ENCODE data around the gene KLK6.
"Not testable (repeated sequence)": the region's sequence is repeated elsewhere in the genome, so short reads cannot be mapped to it uniquely, and the experiment has no call there.

The KLK6 gene

GRCh38 chr19:50984416-50984815 lies 15.0 kb upstream of the KLK6 start:
- not testable (repeated sequence) for DNase-seq

- no peak for DNase-seq
Measured at GRCh38 chr19:50983625-50984292, 14.4 kb upstream of the KLK6 start, which contains the start of gene KLK7. Gene KLK7, minus strand, starts transcription at chr19:50983917. Its CDS starts 1,518 bp downstream, at chr19:50982399.

GRCh38 chr19:50982186-50982585 lies 12.8 kb upstream of the KLK6 start:
- no peak for DNase-seq

- DNase-seq, result no peak
Measured at GRCh38 chr19:50981587-50982146, 12.3 kb upstream of the KLK6 start.

GRCh38 chr19:50980208-50980607 lies 10.8 kb upstream of the KLK6 start:
- DNase-seq, result no peak

- DNase-seq, result no peak
Measured at GRCh38 chr19:50979758-50980157, 10.4 kb upstream of the KLK6 start.

GRCh38 chr19:50978772-50979390 lies 9.5 kb upstream of the KLK6 start:
- DNase-seq, result no peak

GRCh38 chr19:50977626-50978025 lies 8.2 kb upstream of the KLK6 start:
- DNase-seq, result no peak

- no peak for DNase-seq
Measured at GRCh38 chr19:50975766-50976165, 6.4 kb upstream of the KLK6 start.

GRCh38 chr19:50974702-50975556 lies 5.5 kb upstream of the KLK6 start:
- DNase-seq, result no peak

- DNase-seq, result no peak
Measured at GRCh38 chr19:50972795-50973376, 3.5 kb upstream of the KLK6 start.

- DNase-seq, result not testable (repeated sequence)
Measured at GRCh38 chr19:50969810-50970209, 419 bp upstream of the KLK6 start.

GRCh38 chr19:50968716-50969412 lies 527 bp downstream of the KLK6 start:
- DNase-seq, result no peak

GRCh38 chr19:50967929-50968715 lies 1.3 kb downstream of the KLK6 start:
- DNase-seq, result no peak

- DNase-seq, result no peak
Measured at GRCh38 chr19:50964266-50964665, 5.1 kb downstream of the KLK6 start.

- no peak for DNase-seq
Measured at GRCh38 chr19:50963381-50963780, 6.0 kb downstream of the KLK6 start.

- DNase-seq, result no peak
Measured at GRCh38 chr19:50962245-50962644, 7.1 kb downstream of the KLK6 start.

- DNase-seq, result no peak
Measured at GRCh38 chr19:50959731-50960500, 9.5 kb downstream of the KLK6 start.

- DNase-seq, result no peak
Measured at GRCh38 chr19:50957587-50957986, 11.8 kb downstream of the KLK6 start.

GRCh38 chr19:50952910-50953309 lies 16.5 kb downstream of the KLK6 start, which contains the start of gene KLK5:
Gene KLK5, minus strand, starts transcription at chr19:50953038. Its CDS starts 381 bp downstream, at chr19:50952657.
- no peak for DNase-seq

- no peak for DNase-seq
Measured at GRCh38 chr19:50949861-50950260, 19.5 kb downstream of the KLK6 start.
